HepG2 (cell line): ENCODE results near the gene AP3D1. TPM values are rescaled to one million over a fixed set of nuclear protein-coding genes. Genes with fewer than 3 reads are reported as not detected.

ENCODE experiments used
- DR1 ChIP-seq: sonication (generic); formaldehyde crosslinking; IDR thresholded peaks from 2 replicates; pipeline ENCODE4 v1.8.0; 2021; ENCODE audit warnings: mild to moderate bottlenecking, missing genetic modification reagents, inconsistent platforms
- EEA1 ChIP-seq: sonication (generic); formaldehyde crosslinking; IDR thresholded peaks from 2 replicates; pipeline ENCODE4 v1.5.1; 2020; ENCODE audit warnings: mild to moderate bottlenecking, missing genetic modification reagents, borderline replicate concordance
- LRRFIP1 ChIP-seq: sonication (generic); formaldehyde crosslinking; conservative IDR thresholded peaks from 2 replicates; pipeline ENCODE4 v1.4.0; 2020; ENCODE audit warnings: missing genetic modification reagents
- NKX3-1 ChIP-seq: sonication (generic); formaldehyde crosslinking; IDR thresholded peaks from 2 replicates; pipeline ENCODE4 v1.5.0; 2020; ENCODE audit warnings: missing genetic modification reagents
- TEF ChIP-seq: sonication (generic); formaldehyde crosslinking; IDR thresholded peaks from 2 replicates; pipeline ENCODE4 v1.5.0; 2020; ENCODE audit warnings: missing genetic modification reagents
- TSC22D2 ChIP-seq: sonication (generic); formaldehyde crosslinking; IDR thresholded peaks from 2 replicates; pipeline ENCODE4 v1.5.1; 2020; ENCODE audit warnings: missing genetic modification reagents, mild to moderate bottlenecking, borderline replicate concordance
- ZBTB37 ChIP-seq: sonication (generic); formaldehyde crosslinking; IDR thresholded peaks from 2 replicates; pipeline ENCODE4 v1.4.0; 2020; ENCODE audit warnings: mild to moderate bottlenecking, missing genetic modification reagents
- ZFX ChIP-seq: sonication (generic); formaldehyde crosslinking; IDR thresholded peaks from 2 replicates; pipeline ENCODE4 v1.4.0; 2020; ENCODE audit warnings: mild to moderate bottlenecking, low read depth, missing genetic modification reagents, moderate library complexity
- ZNF12 ChIP-seq: sonication (generic); formaldehyde crosslinking; IDR thresholded peaks from 2 replicates; pipeline ENCODE4 v1.5.0; 2020; ENCODE audit warnings: missing genetic modification reagents
- ZNF652 ChIP-seq: IDR thresholded peaks from 2 replicates; pipeline ENCODE4 v1.6.1; 2016; ENCODE audit warnings: low read depth, borderline replicate concordance
- polyA plus RNA-seq, 8 experiments: library from polyadenylated mRNA; depleted of rRNA in 3 of 8; stranded (reverse) in 7 of 8; unstranded in 1 of 8; fragments of >200 nt; fragmentation: Illumina TruSeq in 4 of 8; extraction: Trizol in 4 of 8; gene quantifications; 2 replicates each; pipeline versions ENCODE4 v1.2.1 to v1.2.3, GENCODE V29; 2011 to 2016; ENCODE audit warnings: low read depth in 4 of 8, missing spikeins in 1 of 8, mixed read lengths in 1 of 8; ENCODE audit not compliant: insufficient read depth in 1 of 8
- total RNA-seq, 5 experiments: library from RNA; depleted of rRNA; stranded (reverse); fragments of >200 nt; fragmentation: Illumina TruSeq; extraction: Trizol; gene quantifications; 2 replicates each; pipeline ENCODE4 v1.2.3, GENCODE V29; 2016; ENCODE audit warnings: low read depth in 1 of 5
- TF ChIP-seq, protein P1 (sequence below): sonication (generic); formaldehyde crosslinking; IDR thresholded peaks from 2 replicates; pipeline ENCODE4 v1.4.0; 2020; ENCODE audit warnings: mild to moderate bottlenecking, missing genetic modification reagents
- TF ChIP-seq, protein P2 (sequence below): sonication (generic); formaldehyde crosslinking; IDR thresholded peaks from 2 replicates; pipeline ENCODE4 v1.5.1; 2020; ENCODE audit warnings: missing genetic modification reagents, mild to moderate bottlenecking, borderline replicate concordance
- TF ChIP-seq, protein P3 (sequence below): sonication (generic); formaldehyde crosslinking; IDR thresholded peaks from 2 replicates; pipeline ENCODE4 v1.5.1; 2020; ENCODE audit warnings: mild to moderate bottlenecking, missing genetic modification reagents, borderline replicate concordance
- TF ChIP-seq, protein P4 (sequence below): sonication (generic); formaldehyde crosslinking; IDR thresholded peaks from 2 replicates; pipeline ENCODE4 v1.5.0; 2020; ENCODE audit warnings: mild to moderate bottlenecking, low read depth, missing genetic modification reagents, borderline replicate concordance
- TF ChIP-seq, protein P5 (sequence below): sonication (generic); formaldehyde crosslinking; IDR thresholded peaks from 2 replicates; pipeline ENCODE4 v1.5.0; 2020; ENCODE audit warnings: missing genetic modification reagents

AP3D1 gene
- total and polyA plus RNA-seq, 2 of the 13 experiments (the other 11 are each of a cell fraction or from before 2014, with no cell fraction given), result 68.0 to 82.6 TPM

DNA sequence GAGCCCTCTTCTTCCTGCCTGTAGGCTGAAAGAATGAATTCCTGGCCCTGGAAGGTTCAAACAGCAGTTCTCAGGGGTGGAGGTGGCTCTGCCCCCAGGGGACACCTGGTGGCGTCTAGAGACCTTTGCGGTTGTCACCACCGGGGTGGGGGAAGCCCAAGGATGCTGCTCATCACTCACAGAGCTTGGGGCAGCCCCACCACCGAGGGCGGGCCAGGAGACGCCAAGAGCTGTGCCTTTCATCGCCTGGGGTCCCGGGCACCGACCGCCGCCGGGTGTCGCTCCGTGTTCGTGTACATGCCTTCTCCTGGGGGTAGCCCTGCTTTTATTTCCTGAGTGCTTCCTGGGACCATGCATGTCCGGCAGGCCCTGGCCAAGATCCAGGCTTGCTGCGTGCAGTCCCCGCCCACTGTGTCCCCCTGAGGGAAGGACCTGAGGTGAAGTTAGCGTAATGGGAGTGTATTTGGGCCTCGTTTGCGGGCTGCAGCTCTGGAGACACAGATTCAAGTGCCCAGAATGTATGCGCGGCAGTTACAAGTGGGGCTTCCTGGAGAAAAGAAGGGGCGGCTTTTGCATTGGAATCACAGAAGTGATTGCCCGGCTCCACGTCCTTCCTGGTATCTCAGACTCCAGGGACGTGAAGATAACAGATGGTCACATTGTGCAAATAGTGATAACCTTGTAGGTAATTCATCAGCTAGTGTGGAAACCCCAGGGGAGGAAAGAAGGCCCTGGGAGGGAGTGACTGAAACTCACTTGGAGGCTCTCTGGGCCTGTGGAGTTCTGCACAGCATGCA, 20.2 kb upstream of the AP3D1 start (continued):
- TF ChIP-seq LRRFIP1 (CRISPR knock-in tag), result no peak
- TF ChIP-seq, protein P1, sequence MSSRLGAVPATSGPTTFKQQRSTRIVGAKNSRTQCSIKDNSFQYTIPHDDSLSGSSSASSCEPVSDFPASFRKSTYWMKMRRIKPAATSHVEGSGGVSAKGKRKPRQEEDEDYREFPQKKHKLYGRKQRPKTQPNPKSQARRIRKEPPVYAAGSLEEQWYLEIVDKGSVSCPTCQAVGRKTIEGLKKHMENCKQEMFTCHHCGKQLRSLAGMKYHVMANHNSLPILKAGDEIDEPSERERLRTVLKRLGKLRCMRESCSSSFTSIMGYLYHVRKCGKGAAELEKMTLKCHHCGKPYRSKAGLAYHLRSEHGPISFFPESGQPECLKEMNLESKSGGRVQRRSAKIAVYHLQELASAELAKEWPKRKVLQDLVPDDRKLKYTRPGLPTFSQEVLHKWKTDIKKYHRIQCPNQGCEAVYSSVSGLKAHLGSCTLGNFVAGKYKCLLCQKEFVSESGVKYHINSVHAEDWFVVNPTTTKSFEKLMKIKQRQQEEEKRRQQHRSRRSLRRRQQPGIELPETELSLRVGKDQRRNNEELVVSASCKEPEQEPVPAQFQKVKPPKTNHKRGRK (CRISPR knock-in tag), result no peak
- peak; percentile 79 for TF ChIP-seq ZFX (CRISPR knock-in tag)
- TF ChIP-seq TEF (CRISPR knock-in tag), result no peak
- peak; percentile 67; the same call in 1 of the 2 replicates for TF ChIP-seq ZBTB37 (CRISPR knock-in tag)
- TF ChIP-seq, protein P2, sequence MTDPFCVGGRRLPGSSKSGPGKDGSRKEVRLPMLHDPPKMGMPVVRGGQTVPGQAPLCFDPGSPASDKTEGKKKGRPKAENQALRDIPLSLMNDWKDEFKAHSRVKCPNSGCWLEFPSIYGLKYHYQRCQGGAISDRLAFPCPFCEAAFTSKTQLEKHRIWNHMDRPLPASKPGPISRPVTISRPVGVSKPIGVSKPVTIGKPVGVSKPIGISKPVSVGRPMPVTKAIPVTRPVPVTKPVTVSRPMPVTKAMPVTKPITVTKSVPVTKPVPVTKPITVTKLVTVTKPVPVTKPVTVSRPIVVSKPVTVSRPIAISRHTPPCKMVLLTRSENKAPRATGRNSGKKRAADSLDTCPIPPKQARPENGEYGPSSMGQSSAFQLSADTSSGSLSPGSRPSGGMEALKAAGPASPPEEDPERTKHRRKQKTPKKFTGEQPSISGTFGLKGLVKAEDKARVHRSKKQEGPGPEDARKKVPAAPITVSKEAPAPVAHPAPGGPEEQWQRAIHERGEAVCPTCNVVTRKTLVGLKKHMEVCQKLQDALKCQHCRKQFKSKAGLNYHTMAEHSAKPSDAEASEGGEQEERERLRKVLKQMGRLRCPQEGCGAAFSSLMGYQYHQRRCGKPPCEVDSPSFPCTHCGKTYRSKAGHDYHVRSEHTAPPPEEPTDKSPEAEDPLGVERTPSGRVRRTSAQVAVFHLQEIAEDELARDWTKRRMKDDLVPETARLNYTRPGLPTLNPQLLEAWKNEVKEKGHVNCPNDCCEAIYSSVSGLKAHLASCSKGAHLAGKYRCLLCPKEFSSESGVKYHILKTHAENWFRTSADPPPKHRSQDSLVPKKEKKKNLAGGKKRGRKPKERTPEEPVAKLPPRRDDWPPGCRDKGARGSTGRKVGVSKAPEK (CRISPR knock-in tag), result no peak
- TF ChIP-seq, protein P3, sequence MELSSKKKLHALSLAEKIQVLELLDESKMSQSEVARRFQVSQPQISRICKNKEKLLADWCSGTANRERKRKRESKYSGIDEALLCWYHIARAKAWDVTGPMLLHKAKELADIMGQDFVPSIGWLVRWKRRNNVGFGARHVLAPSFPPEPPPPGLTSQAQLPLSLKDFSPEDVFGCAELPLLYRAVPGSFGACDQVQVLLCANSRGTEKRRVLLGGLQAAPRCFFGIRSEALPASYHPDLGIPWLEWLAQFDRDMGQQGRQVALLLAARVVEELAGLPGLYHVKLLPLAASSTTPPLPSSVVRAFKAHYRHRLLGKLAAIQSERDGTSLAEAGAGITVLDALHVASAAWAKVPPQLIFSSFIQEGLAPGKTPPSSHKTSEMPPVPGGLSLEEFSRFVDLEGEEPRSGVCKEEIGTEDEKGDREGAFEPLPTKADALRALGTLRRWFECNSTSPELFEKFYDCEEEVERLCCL, result no peak
- no peak for TF ChIP-seq DR1 (CRISPR knock-in tag)
- TF ChIP-seq EEA1, result no peak
- TF ChIP-seq ZNF652 (CRISPR knock-in tag), result no peak
- TF ChIP-seq, protein P4, sequence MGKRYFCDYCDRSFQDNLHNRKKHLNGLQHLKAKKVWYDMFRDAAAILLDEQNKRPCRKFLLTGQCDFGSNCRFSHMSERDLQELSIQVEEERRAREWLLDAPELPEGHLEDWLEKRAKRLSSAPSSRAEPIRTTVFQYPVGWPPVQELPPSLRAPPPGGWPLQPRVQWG (CRISPR knock-in tag), result no peak
- TF ChIP-seq, protein P5, sequence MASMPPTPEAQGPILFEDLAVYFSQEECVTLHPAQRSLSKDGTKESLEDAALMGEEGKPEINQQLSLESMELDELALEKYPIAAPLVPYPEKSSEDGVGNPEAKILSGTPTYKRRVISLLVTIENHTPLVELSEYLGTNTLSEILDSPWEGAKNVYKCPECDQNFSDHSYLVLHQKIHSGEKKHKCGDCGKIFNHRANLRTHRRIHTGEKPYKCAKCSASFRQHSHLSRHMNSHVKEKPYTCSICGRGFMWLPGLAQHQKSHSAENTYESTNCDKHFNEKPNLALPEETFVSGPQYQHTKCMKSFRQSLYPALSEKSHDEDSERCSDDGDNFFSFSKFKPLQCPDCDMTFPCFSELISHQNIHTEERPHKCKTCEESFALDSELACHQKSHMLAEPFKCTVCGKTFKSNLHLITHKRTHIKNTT (CRISPR knock-in tag), result no peak
- no peak for TF ChIP-seq ZNF12
- no peak for TF ChIP-seq NKX3-1 (CRISPR knock-in tag)
- no peak for TF ChIP-seq TSC22D2 (CRISPR knock-in tag)
